HG02938 (cell line): ENCODE measurements around the gene WSCD2.

Experiments
- ATAC-seq: cut with Tn5 transposase; IDR thresholded peaks from one replicate; pipeline ENCODE4 v1.9.1; 2021; ENCODE audit warnings: mild to moderate bottlenecking, moderate library complexity; ENCODE audit not compliant: unreplicated experiment

WSCD2 gene

GRCh38 chr12:108260039-108260438 lies 131.0 kb downstream of the WSCD2 start:
- ATAC-seq = no peak

GRCh38 chr12:108260969-108261368 lies 131.9 kb downstream of the WSCD2 start:
- ATAC-seq = no peak

GRCh38 chr12:108265505-108265904 lies 136.4 kb downstream of the WSCD2 start:
- ATAC-seq = no peak

GRCh38 chr12:108266131-108266530 lies 137.0 kb downstream of the WSCD2 start:
- ATAC-seq = no peak

- ATAC-seq = no peak
Measured at GRCh38 chr12:108267450-108267849, 138.4 kb downstream of the WSCD2 start.

GRCh38 chr12:108268397-108268796 lies 139.3 kb downstream of the WSCD2 start:
- no peak for ATAC-seq

- ATAC-seq = no peak
Measured at GRCh38 chr12:108269224-108269623, 140.1 kb downstream of the WSCD2 start.

GRCh38 chr12:108270035-108270848 lies 141.2 kb downstream of the WSCD2 start:
- no peak for ATAC-seq

- no peak for ATAC-seq
Measured at GRCh38 chr12:108270849-108271143, 141.7 kb downstream of the WSCD2 start.

GRCh38 chr12:108271951-108272872 lies 143.1 kb downstream of the WSCD2 start:
- ATAC-seq = no peak

- no peak for ATAC-seq
Measured at GRCh38 chr12:108273217-108273616, 144.1 kb downstream of the WSCD2 start.

- ATAC-seq = no peak
Measured at GRCh38 chr12:108277613-108278012, 148.5 kb downstream of the WSCD2 start.

- ATAC-seq = no peak
Measured at GRCh38 chr12:108282160-108282559, 153.1 kb downstream of the WSCD2 start.

- no peak for ATAC-seq
Measured at GRCh38 chr12:108282676-108283075, 153.6 kb downstream of the WSCD2 start.

GRCh38 chr12:108284163-108284562 lies 155.1 kb downstream of the WSCD2 start:
- no peak for ATAC-seq

GRCh38 chr12:108285016-108285415 lies 155.9 kb downstream of the WSCD2 start:
- no peak for ATAC-seq

GRCh38 chr12:108287227-108287626 lies 158.1 kb downstream of the WSCD2 start:
- no peak for ATAC-seq

- no peak for ATAC-seq
Measured at GRCh38 chr12:108289350-108290161, 160.5 kb downstream of the WSCD2 start.

GRCh38 chr12:108295641-108296040 lies 166.6 kb downstream of the WSCD2 start:
- no peak for ATAC-seq

- no peak for ATAC-seq
Measured at GRCh38 chr12:108296945-108297344, 167.9 kb downstream of the WSCD2 start.

- no peak for ATAC-seq
Measured at GRCh38 chr12:108297424-108297823, 168.3 kb downstream of the WSCD2 start.
